ENCODE results near the gene FGF22. TPM values are rescaled to one million over a fixed set of nuclear protein-coding genes. Genes with fewer than 3 reads are reported as not detected.
"Not testable (repeated sequence)": the region's sequence is repeated elsewhere in the genome, so short reads cannot be mapped to it uniquely, and the experiment has no call there.

FGF22 gene
- total RNA-seq, 1 donor from 2014 or later = not detected

- no peak for DNase-seq (ENCODE audit: extremely low spot score, unreplicated experiment)
- H3K4me1 Mint-ChIP-seq (ENCODE audit: unreplicated experiment) = no peaks in the 10 kb centered on the region
- TF ChIP-seq CTCF (conservative IDR thresholded peaks at IDR 0.05) = no peak
- no peaks in the 10 kb centered on the region for H3K9me3 Mint-ChIP-seq
- no peak overlapping the region for H3K4me3 Mint-ChIP-seq
- H3K27ac Mint-ChIP-seq = no peak overlapping the region
- no peaks in the 10 kb centered on the region for H3K27me3 Mint-ChIP-seq
- H3K36me3 Mint-ChIP-seq = no peaks in the 10 kb centered on the region
Observed at GRCh38 chr19:604355-604754, 35.3 kb upstream of the FGF22 start.

- DNase-seq (ENCODE audit: extremely low spot score, unreplicated experiment); H3K27ac Mint-ChIP-seq; H3K4me1 Mint-ChIP-seq (ENCODE audit: unreplicated experiment); H3K4me3 Mint-ChIP-seq; H3K9me3 Mint-ChIP-seq; H3K27me3 Mint-ChIP-seq; H3K36me3 Mint-ChIP-seq: not testable (repeated sequence)
Observed at GRCh38 chr19:605061-605971, 34.4 kb upstream of the FGF22 start.

- no peak for DNase-seq (ENCODE audit: extremely low spot score, unreplicated experiment)
- no peak for TF ChIP-seq CTCF (conservative IDR thresholded peaks at IDR 0.05)
- Mint-ChIP-seq H3K27ac (no peak overlapping the region), H3K4me3 (no peak overlapping the region), H3K4me1 (ENCODE audit: unreplicated experiment) (peaks cover 5% of the 10 kb centered on the region), H3K27me3 (no peaks in the 10 kb centered on the region), H3K9me3 (no peaks in the 10 kb centered on the region), H3K36me3 (no peaks in the 10 kb centered on the region)
Observed at GRCh38 chr19:607301-608154, 32.2 kb upstream of the FGF22 start.

DNA sequence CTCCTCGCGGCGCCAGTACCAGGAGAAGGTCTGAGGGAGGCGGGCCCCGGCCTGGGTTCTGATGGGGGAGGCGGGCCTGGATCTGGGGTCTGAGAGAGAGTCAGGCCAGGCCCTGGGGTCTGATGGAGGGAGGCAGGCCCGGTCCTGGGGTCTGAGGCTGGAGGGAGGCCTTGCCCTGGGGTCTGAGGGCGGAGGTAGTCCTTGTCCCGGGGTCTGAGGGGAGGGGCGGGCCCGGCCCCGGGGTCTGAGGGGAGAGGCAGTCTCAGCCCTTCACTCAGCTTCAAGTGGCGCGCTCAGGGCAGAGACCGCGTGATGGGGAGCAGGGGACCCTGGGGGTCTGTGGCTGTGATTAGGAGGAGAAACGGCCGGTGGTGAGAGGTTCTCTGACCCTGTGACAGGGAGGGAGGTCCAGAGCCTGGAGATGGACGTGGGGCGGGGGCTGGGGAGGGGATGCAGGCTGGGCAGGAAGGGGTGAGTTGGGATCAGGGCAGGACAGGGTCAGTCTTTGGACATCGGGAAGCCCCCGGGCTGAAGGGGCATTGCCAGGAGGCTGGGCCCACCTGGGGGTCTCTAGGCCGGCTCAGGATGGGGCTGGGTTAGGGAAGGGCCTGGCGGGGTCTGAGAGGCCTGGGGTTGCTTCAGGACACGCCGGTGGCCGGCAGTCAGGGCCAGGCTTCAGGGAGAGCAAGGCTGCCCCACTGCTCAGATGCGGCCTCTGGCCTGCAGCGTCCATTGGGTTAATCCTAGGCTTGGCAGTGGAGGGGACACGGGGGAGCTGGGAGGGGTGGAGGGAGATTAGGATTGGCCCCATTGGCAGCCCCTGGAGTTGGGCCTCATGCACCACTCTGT is 31.3 kb upstream of the FGF22 start:
- Mint-ChIP-seq H3K4me1 (ENCODE audit: unreplicated experiment) (peaks cover 5% of the 10 kb centered on the region), H3K27me3 (no peaks in the 10 kb centered on the region), H3K27ac (no peak overlapping the region), H3K4me3 (no peak overlapping the region), H3K9me3 (no peaks in the 10 kb centered on the region), H3K36me3 (no peaks in the 10 kb centered on the region)
- no peak for DNase-seq (ENCODE audit: extremely low spot score, unreplicated experiment)
- no peak for TF ChIP-seq CTCF (conservative IDR thresholded peaks at IDR 0.05)

DNA sequence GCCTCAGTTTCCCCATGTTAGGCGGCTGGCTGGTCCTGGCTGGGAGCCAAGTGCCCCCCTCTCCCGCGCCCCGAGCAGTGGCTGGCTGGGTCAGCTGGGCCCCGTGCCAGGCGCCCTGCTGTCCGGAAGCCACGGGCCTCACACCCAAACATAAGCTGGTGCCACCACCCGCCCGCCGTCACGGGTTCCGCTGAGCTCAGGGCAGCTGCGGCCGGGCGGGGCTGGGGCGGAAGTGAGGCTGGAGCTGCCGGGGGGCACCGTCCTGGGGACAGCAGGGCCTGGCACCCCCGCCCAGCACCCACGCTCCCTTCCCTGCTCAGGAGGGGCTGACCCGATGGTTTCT is 30.7 kb upstream of the FGF22 start:
- Mint-ChIP-seq H3K9me3 (no peaks in the 10 kb centered on the region), H3K36me3 (no peaks in the 10 kb centered on the region), H3K27ac (no peak overlapping the region), H3K4me3 (no peak overlapping the region), H3K4me1 (ENCODE audit: unreplicated experiment) (peaks cover 5% of the 10 kb centered on the region), H3K27me3 (no peaks in the 10 kb centered on the region)
- TF ChIP-seq CTCF (conservative IDR thresholded peaks at IDR 0.05) = no peak
- DNase-seq (ENCODE audit: extremely low spot score, unreplicated experiment) = no peak
